IMR-90 (cell line): ENCODE results near the gene RBBP4. TPM values are rescaled to one million over a fixed set of nuclear protein-coding genes. Genes with fewer than 3 reads are reported as not detected.

Experiments used
- ATAC-seq: fragments of 200-7000 bp; cut with Tn5 transposase; 2 replicates; pipeline ENCODE4 v1.9.1; 2020; ENCODE audit warnings: low read depth, mild to moderate bottlenecking, moderate library complexity
- BruUV-seq: library from RNA; stranded (reverse); fragments of 400-500 nt; replicated peaks from 2 replicates; lab custom pipeline; 2021; lab: Mats Ljungman, UMichigan
- CTCF ChIA-PET: fragments of 300-600 bp; formaldehyde crosslinking; extraction: SDS; loops from one replicate; lab custom pipeline; 2021; ENCODE audit warnings: antibody characterized with exemption; lab: Yijun Ruan, JAX
- POLR2A ChIA-PET: fragments of 300-600 bp; sonication (Branson Sonifier 250); formaldehyde crosslinking; loops from one replicate; lab custom pipeline; 2022; ENCODE audit warnings: antibody characterized with exemption; ENCODE audit not compliant: unreplicated experiment; lab: Charles Lee
- DNase-seq: peaks from one replicate; pipeline ENCODE4 v3.0.0; 2013
- H2AFZ ChIP-seq: replicated peaks from 2 replicates; pipeline ENCODE3; 2013; ENCODE audit warnings: low read length, mild to moderate bottlenecking; ENCODE audit not compliant: poor library complexity
- H2AK5ac ChIP-seq: 2 replicates; pipeline ENCODE4 v1.6.1; 2013; ENCODE audit warnings: low read depth, low read length, inconsistent platforms
- H2AK9ac ChIP-seq: replicated peaks from 2 replicates; pipeline ENCODE3; 2013; ENCODE audit warnings: mild to moderate bottlenecking, low read depth, low read length, moderate library complexity; ENCODE audit not compliant: poor library complexity
- H2BK120ac ChIP-seq: 2 replicates; pipeline ENCODE4 v1.6.1; 2013; ENCODE audit warnings: low read depth, low read length, inconsistent platforms
- H2BK15ac ChIP-seq: 3 replicates; pipeline ENCODE4 v1.6.1; 2013; ENCODE audit warnings: low read depth, low read length, inconsistent platforms
- H2BK20ac ChIP-seq: 2 replicates; pipeline ENCODE4 v1.6.1; 2013; ENCODE audit warnings: low read depth, mild to moderate bottlenecking, inconsistent platforms, low read length, moderate library complexity
- H2BK5ac ChIP-seq: 2 replicates; pipeline ENCODE4 v1.6.1; 2013; ENCODE audit warnings: mild to moderate bottlenecking, low read depth, low read length, inconsistent platforms; ENCODE audit not compliant: poor library complexity, severe bottlenecking
- H3K14ac ChIP-seq: replicated peaks from 2 replicates; pipeline ENCODE4 v1.6.1; 2013; ENCODE audit warnings: low read depth, low read length, inconsistent platforms
- H3K18ac ChIP-seq: 2 replicates; pipeline ENCODE4 v1.6.1; 2013; ENCODE audit warnings: low read depth, low read length, control low read depth
- H3K23ac ChIP-seq: 2 replicates; pipeline ENCODE4 v1.6.1; 2013; ENCODE audit warnings: low read depth, low read length, inconsistent platforms
- H3K27ac ChIP-seq: 2 replicates; pipeline ENCODE4 v1.5.1; 2013; ENCODE audit warnings: mild to moderate bottlenecking, control low read depth, low read length; ENCODE audit not compliant: insufficient read depth
- H3K27me3 ChIP-seq: 2 replicates; pipeline ENCODE4 v1.6.1; 2013; ENCODE audit warnings: low read length; ENCODE audit not compliant: control insufficient read depth, insufficient read depth
- H3K36me3 ChIP-seq: 2 replicates; pipeline ENCODE4 v1.6.1; 2013; ENCODE audit warnings: low read length, mixed read lengths; ENCODE audit not compliant: control insufficient read depth, insufficient read depth
- H3K4ac ChIP-seq: 2 replicates; pipeline ENCODE4 v1.6.1; 2013; ENCODE audit warnings: low read depth, low read length, inconsistent platforms
- H3K4me1 ChIP-seq: 2 replicates; pipeline ENCODE4 v1.6.1; 2013; ENCODE audit warnings: low read length, mixed read lengths; ENCODE audit not compliant: control insufficient read depth, insufficient read depth
- H3K4me2 ChIP-seq: 2 replicates; pipeline ENCODE4 v1.6.1; 2013; ENCODE audit warnings: low read depth, mild to moderate bottlenecking, control low read depth, low read length, moderate library complexity
- H3K4me3 ChIP-seq: 2 replicates; pipeline ENCODE4 v1.5.1; 2013; ENCODE audit warnings: low read depth, mild to moderate bottlenecking, control low read depth, low read length, moderate library complexity; ENCODE audit not compliant: insufficient read depth
- H3K56ac ChIP-seq: 2 replicates; pipeline ENCODE4 v1.6.1; 2013; ENCODE audit warnings: low read length, inconsistent platforms; ENCODE audit not compliant: insufficient read depth; ENCODE audit errors: extremely low read depth
- H3K79me1 ChIP-seq, 2 experiments: 2 replicates each; pipeline ENCODE4 v1.6.1; 2013; ENCODE audit warnings: low read length in 2 of 2, inconsistent platforms in 1 of 2, low read depth in 1 of 2
- H3K9ac ChIP-seq: 2 replicates; pipeline ENCODE4 v1.6.1; 2013; ENCODE audit warnings: low read depth, low read length, control low read depth
- H3K9me1 ChIP-seq: 2 replicates; pipeline ENCODE4 v1.6.1; 2013; ENCODE audit warnings: low read length, inconsistent platforms; ENCODE audit not compliant: insufficient read depth
- H3K9me3 ChIP-seq: 2 replicates; pipeline ENCODE4 v1.6.1; 2013; ENCODE audit warnings: low read length; ENCODE audit not compliant: control insufficient read depth, insufficient read depth
- H4K20me1 ChIP-seq: 2 replicates; pipeline ENCODE4 v1.6.1; 2013; ENCODE audit warnings: low read length, inconsistent platforms; ENCODE audit not compliant: insufficient read depth
- H4K5ac ChIP-seq: 2 replicates; pipeline ENCODE4 v1.6.1; 2013; ENCODE audit warnings: mild to moderate bottlenecking, low read depth, low read length, control low read depth
- H4K8ac ChIP-seq, 2 experiments: 2 replicates each; pipeline ENCODE4 v1.6.1; 2013; ENCODE audit warnings: low read depth in 2 of 2, low read length in 2 of 2, control low read depth in 1 of 2, inconsistent platforms in 1 of 2
- H4K91ac ChIP-seq: 2 replicates; pipeline ENCODE4 v1.6.1; 2013; ENCODE audit warnings: low read depth, low read length, inconsistent platforms; ENCODE audit not compliant: insufficient read depth
- BHLHE40 ChIP-seq: fragments of 150-350 bp; IDR thresholded peaks from 2 replicates; pipeline ENCODE4 v1.6.1; 2016; ENCODE audit warnings: mild to moderate bottlenecking, low read depth, low read length
- CHD1 ChIP-seq: IDR thresholded peaks from 2 replicates; pipeline ENCODE4 v1.6.1; 2012; ENCODE audit warnings: low read depth, low read length, improper control_type of control experiment
- RCOR1 ChIP-seq: IDR thresholded peaks from 2 replicates; pipeline ENCODE4 v1.6.1; 2012; ENCODE audit warnings: mild to moderate bottlenecking, low read length, improper control_type of control experiment; ENCODE audit not compliant: insufficient replicate concordance
- RFX5 ChIP-seq: IDR thresholded peaks from 2 replicates; pipeline ENCODE4 v1.8.0; 2012; ENCODE audit warnings: low read depth, mild to moderate bottlenecking, low read length, moderate library complexity
- WGBS, 2 experiments: methylation state at CpG; one replicate each; pipeline versions ENCODE4 v1.1.5 to v1.1.7; 2013; ENCODE audit warnings: missing lambda C conversion rate in 2 of 2; ENCODE audit not compliant: insufficient read length in 1 of 2; ENCODE audit errors: extremely low coverage in 2 of 2; 5-methylcytosine and 5-hydroxymethylcytosine counted together
- dilution Hi-C: fragments of 300-500 bp; cut with HindIII; formaldehyde crosslinking; loops from one replicate; pipeline ENCODE4 v1.14.3; 2018; ENCODE audit warnings: low sequenced_read_pairs; ENCODE audit not compliant: unreplicated experiment
- in situ Hi-C: fragments of 300-500 bp; cut with MboI; formaldehyde crosslinking; loops from 3 replicates; pipeline ENCODE4 v1.14.3; 2019; ENCODE audit warnings: low sequenced_read_pairs, inconsistent platforms, mixed read lengths
- intact Hi-C: fragments of 100-400 bp; cut with micrococcal nuclease; formaldehyde crosslinking; loops from 2 replicates; pipeline ENCODE4 v1.10.0; 2022
- polyA plus RNA-seq, 3 experiments: library from polyadenylated mRNA; depleted of rRNA; stranded (reverse); fragments of >200 nt; gene quantifications; 2 replicates each; pipeline ENCODE4 v1.2.3, GENCODE V29; 2012; ENCODE audit warnings: low replicate concordance in 1 of 3
- total RNA-seq: library from RNA; depleted of rRNA; stranded (reverse); fragments of >200 nt; gene quantifications from 2 replicates; pipeline ENCODE4 v1.2.3, GENCODE V29; 2012
- TF ChIP-seq, protein P1 (sequence below): fragments of 150-350 bp; IDR thresholded peaks from 2 replicates; pipeline ENCODE4 v1.6.1; 2016; ENCODE audit warnings: low read depth, mild to moderate bottlenecking, low read length, moderate library complexity, borderline replicate concordance

Gene RBBP4
- total and polyA plus RNA-seq, 2 of the 4 experiments (the other 2 are of a cell fraction): 82.9 to 161 TPM

GRCh38 chr1:32713081-32713480, 62.1 kb downstream of the RBBP4 start:
- Histone ChIP-seq H2AK5ac (no peak overlapping the region), H4K5ac (no peak overlapping the region), H2BK5ac (no peak overlapping the region), H3K4me3 (no peak overlapping the region), H3K27ac (no peak overlapping the region), H2BK15ac (no peak overlapping the region), H2BK120ac (no peak overlapping the region), H3K9ac (no peak overlapping the region), H3K14ac (no peak overlapping the region), H3K56ac (no peak overlapping the region), H3K4me1 (peaks cover 7% of the 10 kb centered on the region), H3K9me1 (no peaks in the 10 kb centered on the region), H3K36me3 (no peaks in the 10 kb centered on the region), H4K8ac (no peak overlapping the region), H4K20me1 (no peaks in the 10 kb centered on the region), H3K4ac (no peak overlapping the region), H3K18ac (no peak overlapping the region), H3K27me3 (no peaks in the 10 kb centered on the region), H2AK9ac (no peak overlapping the region), H2BK20ac (no peak overlapping the region), H3K9me3 (no peaks in the 10 kb centered on the region), H4K91ac (no peak overlapping the region), H3K4me2 (no peak overlapping the region), H3K79me1 (no peaks in the 10 kb centered on the region), H3K23ac (no peak overlapping the region), H2AFZ (no peak overlapping the region)
- in situ Hi-C loops: no loop called here
- no peak for TF ChIP-seq RFX5
- no peak for TF ChIP-seq CHD1
- no peak for TF ChIP-seq RCOR1
- TF ChIP-seq, protein P1, sequence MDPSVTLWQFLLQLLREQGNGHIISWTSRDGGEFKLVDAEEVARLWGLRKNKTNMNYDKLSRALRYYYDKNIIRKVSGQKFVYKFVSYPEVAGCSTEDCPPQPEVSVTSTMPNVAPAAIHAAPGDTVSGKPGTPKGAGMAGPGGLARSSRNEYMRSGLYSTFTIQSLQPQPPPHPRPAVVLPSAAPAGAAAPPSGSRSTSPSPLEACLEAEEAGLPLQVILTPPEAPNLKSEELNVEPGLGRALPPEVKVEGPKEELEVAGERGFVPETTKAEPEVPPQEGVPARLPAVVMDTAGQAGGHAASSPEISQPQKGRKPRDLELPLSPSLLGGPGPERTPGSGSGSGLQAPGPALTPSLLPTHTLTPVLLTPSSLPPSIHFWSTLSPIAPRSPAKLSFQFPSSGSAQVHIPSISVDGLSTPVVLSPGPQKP: no peak
- no peak for TF ChIP-seq BHLHE40
- intact Hi-C loops: no loop called here
- dilution Hi-C loops: no loop called here
- CTCF ChIA-PET: interaction anchor here (0.6 to 3.9 kb wide), 12 partner anchors 9 to 372 kb away, joined by 3 to 52 read pairs (median 4); no protein-coding TSS in a partner anchor
- ATAC-seq (no peak), DNase-seq (no peak)
- POLR2A ChIA-PET: no interaction called here
- 94% methylated on average over 5 of the region's 10 CpGs; no CpG with 5 or more reads in 1 of the 2 experiments for WGBS, 2 experiments
- no TSS peak for BruUV-seq
